ENCODE measurements around the gene CAPRIN1.

GRCh38 chr11:34150494-34151151 is 99.1 kb downstream of the CAPRIN1 start:
- no peak for TF ChIP-seq POLR2A (IDR thresholded peaks at IDR 0.05; ENCODE audit: low read depth, low read length)
- no peak for TF ChIP-seq MAX (IDR thresholded peaks at IDR 0.05; ENCODE audit: insufficient read depth, insufficient read length)
- TF ChIP-seq CTCF (IDR thresholded peaks at IDR 0.05; ENCODE audit: extremely low read depth in 1 of 2, insufficient read depth in 1 of 2, low read depth in 1 of 2, low read length in 2 of 2), result no peak
- no peak for TF ChIP-seq EZH2 (IDR thresholded peaks at IDR 0.05; ENCODE audit: borderline replicate concordance, low read depth, low read length, severe bottlenecking)
- TF ChIP-seq MYC (IDR thresholded peaks at IDR 0.05; ENCODE audit: low read depth, low read length), result no peak
- TF ChIP-seq POLR2AphosphoS5 (IDR thresholded peaks at IDR 0.05; ENCODE audit: insufficient read depth, low read depth, low read length), result no peak
- no peak for TF ChIP-seq JUN (IDR thresholded peaks at IDR 0.05; ENCODE audit: borderline replicate concordance, insufficient read depth, insufficient read length, low read depth)
- no peak for TF ChIP-seq GATA2 (IDR thresholded peaks at IDR 0.05; ENCODE audit: insufficient read depth, insufficient read length, low read depth, low read length)
